B cell (primary cell): Measurements from ENCODE around the gene ARL5A. TPM values are rescaled to one million over a fixed set of nuclear protein-coding genes. Genes with fewer than 3 reads are reported as not detected.
A peak's percentile ranks its signal among the peaks of the same experiment; 100 is the strongest.

ENCODE experiments used
- ATAC-seq: fragments of 200-7000 bp; cut with Tn5 transposase; one replicate; pipeline ENCODE4 v1.10.0; 2021; ENCODE audit warnings: low read depth, mild to moderate bottlenecking, moderate number of reproducible peaks, moderate library complexity
- CTCF ChIA-PET: fragments of 350-600 bp; sonication (Branson Sonifier 250); formaldehyde crosslinking; loops from one replicate; lab custom pipeline; 2021; ENCODE audit warnings: antibody characterized with exemption, inconsistent platforms; lab: Charles Lee
- POLR2A ChIA-PET: fragments of 350-600 bp; sonication (Branson Sonifier 250); formaldehyde crosslinking; loops from one replicate; lab custom pipeline; 2021; ENCODE audit warnings: antibody characterized with exemption; lab: Charles Lee
- DNase-seq: peaks from one replicate; pipeline ENCODE4 v3.0.0; 2013
- H2AFZ ChIP-seq: 2 replicates; pipeline ENCODE4 v1.6.1; 2012; ENCODE audit warnings: mild to moderate bottlenecking, low read depth, low read length; ENCODE audit not compliant: insufficient read depth, poor library complexity, severe bottlenecking
- H3K27ac ChIP-seq, 2 donors: 1 replicate in 1 of 2; 2 replicates in 1 of 2; pipeline ENCODE4 v1.5.1; 2012 to 2013; ENCODE audit warnings: low read length in 2 of 2, mild to moderate bottlenecking in 2 of 2, moderate library complexity in 1 of 2
- H3K27me3 ChIP-seq, 4 experiments: fragments of 200-600 bp in 1 of 4; sonication (generic) in 1 of 4; replicated peaks in 1 of 4; 1 replicate in 2 of 4; 2 replicates in 2 of 4; pipeline versions ENCODE4 v1.6.1 to v1.7.0; 2013 to 2016; ENCODE audit warnings: low read length in 3 of 4, mild to moderate bottlenecking in 2 of 4, mixed read lengths in 1 of 4, moderate library complexity in 1 of 4; ENCODE audit not compliant: insufficient read depth in 4 of 4, control insufficient read depth in 3 of 4; ENCODE audit errors: control extremely low read depth in 1 of 4
- H3K36me3 ChIP-seq, 2 experiments: replicated peaks in 1 of 2; 1 replicate in 1 of 2; 2 replicates in 1 of 2; pipeline versions ENCODE4 v1.6.1 to v1.7.1; 2013; ENCODE audit warnings: low read length in 1 of 2; ENCODE audit not compliant: insufficient read depth in 2 of 2, control insufficient read depth in 1 of 2; ENCODE audit errors: control extremely low read depth in 1 of 2, extremely low read depth in 1 of 2
- H3K4me1 ChIP-seq, 2 donors: fragments of 200-600 bp in 1 of 2; sonication (generic) in 1 of 2; 1 replicate in 1 of 2; 2 replicates in 1 of 2; pipeline versions ENCODE4 v1.5.1 to v1.6.1; 2013 to 2017; ENCODE audit warnings: low read length in 2 of 2; ENCODE audit not compliant: control insufficient read depth in 2 of 2, insufficient read depth in 2 of 2
- H3K4me2 ChIP-seq: replicated peaks from 2 replicates; pipeline ENCODE3; 2012; ENCODE audit warnings: mild to moderate bottlenecking, low read depth, low read length; ENCODE audit not compliant: poor library complexity, severe bottlenecking
- H3K4me3 ChIP-seq, 5 experiments: fragments of 200-600 bp in 1 of 5; sonication (generic) in 1 of 5; 1 replicate in 3 of 5; 2 replicates in 2 of 5; pipeline versions ENCODE4 v1.5.1 to v1.7.0; 2011 to 2016; ENCODE audit warnings: low read length in 4 of 5, mild to moderate bottlenecking in 4 of 5, low read depth in 2 of 5, control low read depth in 1 of 5, moderate library complexity in 1 of 5; ENCODE audit not compliant: insufficient read depth in 1 of 5; ENCODE audit errors: control extremely low read depth in 1 of 5, extremely low read depth in 1 of 5
- H3K79me2 ChIP-seq: fragments of 200-600 bp; sonication (generic); one replicate; pipeline ENCODE4 v1.6.0; 2016; ENCODE audit warnings: low read length; ENCODE audit not compliant: control insufficient read depth, insufficient read depth
- H3K9ac ChIP-seq: fragments of 200-600 bp; sonication (generic); 2 replicates; pipeline ENCODE4 v1.6.1; 2017; ENCODE audit warnings: mild to moderate bottlenecking, low read length, moderate library complexity
- H3K9me3 ChIP-seq, 3 donors: one replicate each; pipeline versions ENCODE4 v1.6.1 to v1.7.1; 2013; ENCODE audit warnings: low read length in 2 of 3; ENCODE audit not compliant: control insufficient read depth in 2 of 3, insufficient read depth in 1 of 3; ENCODE audit errors: control extremely low read depth in 1 of 3
- H4K20me1 ChIP-seq: 2 replicates; pipeline ENCODE4 v1.6.0; 2012; ENCODE audit warnings: mild to moderate bottlenecking, low read length; ENCODE audit not compliant: insufficient read depth, control insufficient read depth, poor library complexity, severe bottlenecking
- H3K27ac Mint-ChIP-seq: one replicate; pipeline ENCODE4 v1.8.0; 2021; ENCODE audit warnings: mixed read lengths
- H3K27me3 Mint-ChIP-seq: one replicate; pipeline ENCODE4 v1.8.0; 2021; ENCODE audit warnings: mixed read lengths
- H3K4me1 Mint-ChIP-seq: one replicate; pipeline ENCODE4 v1.8.0; 2021; ENCODE audit warnings: mixed read lengths
- H3K4me3 Mint-ChIP-seq: one replicate; pipeline ENCODE4 v1.8.0; 2021; ENCODE audit warnings: mixed read lengths
- H3K9me3 Mint-ChIP-seq: one replicate; pipeline ENCODE4 v1.8.0; 2022; ENCODE audit warnings: mixed read lengths; ENCODE audit not compliant: insufficient read depth
- EZH2 ChIP-seq: IDR thresholded peaks from 2 replicates; pipeline ENCODE4 v1.6.1; 2012; ENCODE audit warnings: borderline replicate concordance, low read depth, mild to moderate bottlenecking, moderate library complexity, low read length; ENCODE audit not compliant: insufficient read depth, poor library complexity, severe bottlenecking
- WGBS: methylation state at CpG from one replicate; pipeline ENCODE4 v1.1.5; 2013; ENCODE audit warnings: missing lambda C conversion rate; ENCODE audit not compliant: insufficient coverage; 5-methylcytosine and 5-hydroxymethylcytosine counted together
- intact Hi-C: fragments of 100-400 bp; cut with micrococcal nuclease; formaldehyde crosslinking; loops from one replicate; pipeline ENCODE4 v1.10.0; 2022
- polyA plus RNA-seq: library from polyadenylated mRNA; depleted of rRNA; stranded (reverse); fragments of >200 nt; gene quantifications from 2 replicates; pipeline ENCODE4 v1.2.3, GENCODE V29; 2012
- total RNA-seq, 2 donors: library from RNA; stranded (reverse); fragments of 120-200 nt in 1 of 2; gene quantifications; 1 replicate in 1 of 2; 2 replicates in 1 of 2; pipeline versions ENCODE4 v1.2.3 to v1.2.4, GENCODE V29; 2013 to 2022
- TF ChIP-seq, protein P1 (sequence below): fragments of 200-600 bp; IDR thresholded peaks from one replicate; pipeline ENCODE4 v1.8.0; 2022; ENCODE audit warnings: antibody characterized with exemption, mild to moderate bottlenecking

ARL5A gene
- total and polyA plus RNA-seq, 2 donors (not counting 1 experiment from before 2014, with no cell fraction given): 18.2 to 54.1 TPM

- H3K9me3 Mint-ChIP-seq: no peaks in the 10 kb centered on the region
- Histone ChIP-seq H2AFZ (no peak overlapping the region), H3K79me2 (peaks cover 3% of the 10 kb centered on the region), H3K27ac (no peak overlapping the region), H3K36me3 (peaks cover 13 to 53% of the 10 kb centered on the region in 2 experiments), H3K27me3 (no peaks in the 10 kb centered on the region), H3K4me2 (no peak overlapping the region), H4K20me1 (no peaks in the 10 kb centered on the region), H3K9ac (no peak overlapping the region), H3K4me1 (peaks cover 4 to 11% of the 10 kb centered on the region in 2 donors), H3K9me3 (peaks cover 1 to 5% (median 4%) of the 10 kb centered on the region in 3 donors), H3K4me3 (no peak overlapping the region)
- ATAC-seq (no peak), DNase-seq (no peak)
- CTCF ChIA-PET: interaction anchor here (0.8 to 1.0 kb wide), 2 partner anchors 10 to 14 kb away, joined by 3 read pairs; no protein-coding TSS in a partner anchor
- POLR2A ChIA-PET: no interaction called here
- intact Hi-C loops: loop anchor here (5.0 kb wide), 1 partner anchor 192 kb away; no protein-coding TSS in a partner anchor
- no peak for TF ChIP-seq EZH2
- TF ChIP-seq, protein P1, sequence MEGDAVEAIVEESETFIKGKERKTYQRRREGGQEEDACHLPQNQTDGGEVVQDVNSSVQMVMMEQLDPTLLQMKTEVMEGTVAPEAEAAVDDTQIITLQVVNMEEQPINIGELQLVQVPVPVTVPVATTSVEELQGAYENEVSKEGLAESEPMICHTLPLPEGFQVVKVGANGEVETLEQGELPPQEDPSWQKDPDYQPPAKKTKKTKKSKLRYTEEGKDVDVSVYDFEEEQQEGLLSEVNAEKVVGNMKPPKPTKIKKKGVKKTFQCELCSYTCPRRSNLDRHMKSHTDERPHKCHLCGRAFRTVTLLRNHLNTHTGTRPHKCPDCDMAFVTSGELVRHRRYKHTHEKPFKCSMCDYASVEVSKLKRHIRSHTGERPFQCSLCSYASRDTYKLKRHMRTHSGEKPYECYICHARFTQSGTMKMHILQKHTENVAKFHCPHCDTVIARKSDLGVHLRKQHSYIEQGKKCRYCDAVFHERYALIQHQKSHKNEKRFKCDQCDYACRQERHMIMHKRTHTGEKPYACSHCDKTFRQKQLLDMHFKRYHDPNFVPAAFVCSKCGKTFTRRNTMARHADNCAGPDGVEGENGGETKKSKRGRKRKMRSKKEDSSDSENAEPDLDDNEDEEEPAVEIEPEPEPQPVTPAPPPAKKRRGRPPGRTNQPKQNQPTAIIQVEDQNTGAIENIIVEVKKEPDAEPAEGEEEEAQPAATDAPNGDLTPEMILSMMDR: no peak
- H3K4me1 Mint-ChIP-seq: peaks cover 7% of the 10 kb centered on the region
- no CpG with 5 or more reads among the region's 1 CpG for WGBS
- H3K4me3 Mint-ChIP-seq: no peak overlapping the region
- no peak overlapping the region for H3K27ac Mint-ChIP-seq
- H3K27me3 Mint-ChIP-seq: no peaks in the 10 kb centered on the region
Measured at GRCh38 chr2:151810489-151810888, 17.7 kb downstream of the ARL5A start.

DNA sequence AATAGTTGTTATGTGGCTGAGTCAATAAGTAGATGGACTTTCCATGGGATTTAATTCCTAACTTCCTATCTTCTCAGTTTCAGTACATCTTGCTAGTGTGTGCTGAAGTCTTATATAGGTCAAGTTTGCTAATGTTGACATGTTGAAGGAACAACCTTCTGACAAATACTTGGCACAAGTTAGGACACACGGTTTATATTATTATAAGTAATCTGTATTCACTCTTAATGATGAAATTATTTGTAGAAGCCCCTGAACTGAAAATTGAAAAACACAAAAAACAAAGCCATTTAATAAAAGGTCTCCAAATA is 19.2 kb downstream of the ARL5A start:
- H3K4me3 ChIP-seq: no peak overlapping the region
- ChIA-PET CTCF (interaction anchor here (0.8 to 4.0 kb wide), 4 partner anchors 12 to 217 kb away, joined by 3 to 46 read pairs (median 6); no protein-coding TSS in a partner anchor), POLR2A (no interaction called here)
- H3K9me3 ChIP-seq: peaks cover 1 to 5% (median 4%) of the 10 kb centered on the region in 3 donors
- no peak overlapping the region for H3K4me3 Mint-ChIP-seq
- no peaks in the 10 kb centered on the region for H3K27me3 Mint-ChIP-seq
- no peaks in the 10 kb centered on the region for H4K20me1 ChIP-seq
- peak overlapping the region in 1 of 2 donors; percentile 31 for H3K27ac ChIP-seq
- H3K9ac ChIP-seq: no peak overlapping the region
- DNase-seq (no peak), ATAC-seq (no peak)
- no peaks in the 10 kb centered on the region for H3K27me3 ChIP-seq
- peaks cover 7% of the 10 kb centered on the region for H3K4me1 Mint-ChIP-seq
- TF ChIP-seq, protein P1: no peak
- TF ChIP-seq EZH2: no peak
- no peaks in the 10 kb centered on the region for H3K79me2 ChIP-seq
- H3K4me1 ChIP-seq: peaks cover 4 to 11% of the 10 kb centered on the region in 2 donors
- intact Hi-C loops: loop anchor here (2.0 to 5.0 kb wide), 2 partner anchors 42 to 172 kb away; no protein-coding TSS in a partner anchor
- no CpG with 5 or more reads among the region's 1 CpG for WGBS
- H3K36me3 ChIP-seq: peaks cover 15 to 49% of the 10 kb centered on the region in 2 experiments
- H3K27ac Mint-ChIP-seq: no peak overlapping the region
- no peak overlapping the region for H2AFZ ChIP-seq
- no peak overlapping the region for H3K4me2 ChIP-seq
- H3K9me3 Mint-ChIP-seq: no peaks in the 10 kb centered on the region
